ENCODE measurements around the gene CEP97.

CEP97 gene

GRCh38 chr3:101814835-101815234, 90.4 kb downstream of the CEP97 start:
- no peak overlapping the region for H3K9ac ChIP-seq (ENCODE audit: low read depth, low read length)
- H3K79me2 ChIP-seq (ENCODE audit: insufficient read depth, low read length), result no peaks in the 10 kb centered on the region
- no peak overlapping the region for H2AFZ ChIP-seq (ENCODE audit: low read depth, low read length)
- no peaks in the 10 kb centered on the region for H3K27me3 ChIP-seq (ENCODE audit: insufficient read depth, low read length, poor library complexity)
- H3K4me1 ChIP-seq (ENCODE audit: insufficient read depth, low read length), result peaks cover 12% of the 10 kb centered on the region
- no peaks in the 10 kb centered on the region for H4K20me1 ChIP-seq (ENCODE audit: insufficient read depth, low read length)
- H3K27ac ChIP-seq (ENCODE audit: low read length), result no peak overlapping the region
- no peak for DNase-seq
- no peak overlapping the region for H3K4me3 ChIP-seq (ENCODE audit: low read depth in 1 of 2, low read length in 2 of 2)
- H3K4me2 ChIP-seq (ENCODE audit: insufficient read depth, low read length), result no peak overlapping the region
- peaks cover 21% of the 10 kb centered on the region; the same call in 1 of the 2 replicates for H3K36me3 ChIP-seq (ENCODE audit: insufficient read depth, low read length)
- ATAC-seq (ENCODE audit: insufficient read depth, low read depth), result no peak
- no peak for TF ChIP-seq CTCF (IDR thresholded peaks at IDR 0.05; ENCODE audit: borderline replicate concordance, extremely low read depth, low read length, poor library complexity, severe bottlenecking)
- TF ChIP-seq EZH2 (IDR thresholded peaks at IDR 0.05; ENCODE audit: borderline replicate concordance, low read depth, low read length, severe bottlenecking), result no peak
- no peaks in the 10 kb centered on the region for H3K9me3 ChIP-seq (ENCODE audit: insufficient read depth, low read length, severe bottlenecking)

- ATAC-seq (ENCODE audit: insufficient read depth, low read depth) (no peak), DNase-seq (no peak)
- no peak overlapping the region for H3K9ac ChIP-seq (ENCODE audit: low read depth, low read length)
- TF ChIP-seq CTCF (IDR thresholded peaks at IDR 0.05; ENCODE audit: borderline replicate concordance, extremely low read depth, low read length, poor library complexity, severe bottlenecking), result no peak
- TF ChIP-seq EZH2 (IDR thresholded peaks at IDR 0.05; ENCODE audit: borderline replicate concordance, low read depth, low read length, severe bottlenecking), result no peak
- H3K4me2 ChIP-seq (ENCODE audit: insufficient read depth, low read length), result no peak overlapping the region
- H3K4me1 ChIP-seq (ENCODE audit: insufficient read depth, low read length), result no peaks in the 10 kb centered on the region
- no peaks in the 10 kb centered on the region for H3K79me2 ChIP-seq (ENCODE audit: insufficient read depth, low read length)
- no peak overlapping the region for H3K27ac ChIP-seq (ENCODE audit: low read length)
- H3K4me3 ChIP-seq (ENCODE audit: low read depth in 1 of 2, low read length in 2 of 2), result no peak overlapping the region
- peaks cover 35% of the 10 kb centered on the region; the same call in 1 of the 2 replicates for H3K36me3 ChIP-seq (ENCODE audit: insufficient read depth, low read length)
- no peaks in the 10 kb centered on the region for H3K27me3 ChIP-seq (ENCODE audit: insufficient read depth, low read length, poor library complexity)
- no peak overlapping the region for H2AFZ ChIP-seq (ENCODE audit: low read depth, low read length)
- H3K9me3 ChIP-seq (ENCODE audit: insufficient read depth, low read length, severe bottlenecking), result no peaks in the 10 kb centered on the region
- no peaks in the 10 kb centered on the region for H4K20me1 ChIP-seq (ENCODE audit: insufficient read depth, low read length)
Observed at GRCh38 chr3:101816215-101817149, 92.1 kb downstream of the CEP97 start.

GRCh38 chr3:101817992-101818391, 93.6 kb downstream of the CEP97 start:
- no peaks in the 10 kb centered on the region for H3K79me2 ChIP-seq (ENCODE audit: insufficient read depth, low read length)

More at GRCh38 chr3:101817992-101818391, 93.6 kb downstream of the CEP97 start:
- Histone ChIP-seq H3K36me3 (ENCODE audit: insufficient read depth, low read length) (peaks cover 44% of the 10 kb centered on the region; the same call in 1 of the 2 replicates), H3K27ac (ENCODE audit: low read length) (no peak overlapping the region), H3K4me3 (ENCODE audit: low read depth in 1 of 2, low read length in 2 of 2) (no peak overlapping the region), H3K9ac (ENCODE audit: low read depth, low read length) (no peak overlapping the region), H3K27me3 (ENCODE audit: insufficient read depth, low read length, poor library complexity) (no peaks in the 10 kb centered on the region), H3K4me2 (ENCODE audit: insufficient read depth, low read length) (no peak overlapping the region), H3K9me3 (ENCODE audit: insufficient read depth, low read length, severe bottlenecking) (no peaks in the 10 kb centered on the region), H3K4me1 (ENCODE audit: insufficient read depth, low read length) (no peaks in the 10 kb centered on the region), H2AFZ (ENCODE audit: low read depth, low read length) (no peak overlapping the region), H4K20me1 (ENCODE audit: insufficient read depth, low read length) (no peaks in the 10 kb centered on the region)
- TF ChIP-seq EZH2 (IDR thresholded peaks at IDR 0.05; ENCODE audit: borderline replicate concordance, low read depth, low read length, severe bottlenecking), result no peak
- no peak for TF ChIP-seq CTCF (IDR thresholded peaks at IDR 0.05; ENCODE audit: borderline replicate concordance, extremely low read depth, low read length, poor library complexity, severe bottlenecking)
- no peak for ATAC-seq (ENCODE audit: insufficient read depth, low read depth)
- no peak for DNase-seq

Measured in DND-41 (cell line).